SK-N-SH (cell line): ENCODE results near the gene WTIP.

Experiments used
- CTCF ChIP-seq: fragments of 200-600 bp; sonication (generic); IDR thresholded peaks from 2 replicates; pipeline ENCODE4 v1.6.1; 2017; ENCODE audit warnings: antibody characterized with exemption, mild to moderate bottlenecking, moderate library complexity
- FOXJ3 ChIP-seq: sonication (generic); formaldehyde crosslinking; IDR thresholded peaks from 2 replicates; pipeline ENCODE4 v1.5.1; 2020; ENCODE audit warnings: mild to moderate bottlenecking, missing genetic modification reagents
- FOXM1 ChIP-seq: IDR thresholded peaks from 2 replicates; pipeline ENCODE4 v1.4.0; 2012; ENCODE audit warnings: low read depth, mild to moderate bottlenecking
- JUND ChIP-seq: IDR thresholded peaks from 2 replicates; pipeline ENCODE4 v1.4.0; 2012
- MAX ChIP-seq: IDR thresholded peaks from 2 replicates; pipeline ENCODE4 v1.4.0; 2012; ENCODE audit warnings: low read depth
- NFIC ChIP-seq: IDR thresholded peaks from 2 replicates; pipeline ENCODE4 v1.4.0; 2012; ENCODE audit warnings: borderline replicate concordance
- PBX3 ChIP-seq: IDR thresholded peaks from 2 replicates; pipeline ENCODE4; 2012
- POLR2AphosphoS5 ChIP-seq: IDR thresholded peaks from 2 replicates; pipeline ENCODE4 v1.6.1; 2012; ENCODE audit warnings: low read depth, low read length
- RAD21 ChIP-seq: IDR thresholded peaks from 2 replicates; pipeline ENCODE4 v1.6.1; 2012; ENCODE audit warnings: mild to moderate bottlenecking, low read length
- TAF1 ChIP-seq: IDR thresholded peaks from 2 replicates; pipeline ENCODE4 v1.6.1; 2012; ENCODE audit warnings: low read depth, mild to moderate bottlenecking, low read length, moderate library complexity, borderline replicate concordance
- USF2 ChIP-seq: fragments of 150-350 bp; IDR thresholded peaks from 2 replicates; pipeline ENCODE4 v1.6.1; 2017; ENCODE audit warnings: antibody characterized with exemption, low read length, low read depth, borderline replicate concordance

GRCh38 chr19:34468409-34468808 lies 13.1 kb upstream of the WTIP start:
- TF ChIP-seq JUND (no peak), PBX3 (no peak), FOXJ3 (no peak), CTCF (no peak), FOXM1 (no peak), NFIC (no peak), POLR2AphosphoS5 (no peak), TAF1 (no peak), RAD21 (no peak), USF2 (no peak), MAX (no peak)
